ENCODE data around the gene MAPK14. TPM values are rescaled to one million over a fixed set of nuclear protein-coding genes. Genes with fewer than 3 reads are reported as not detected.

The MAPK14 gene
- total RNA-seq, 1 experiment from 2014 or later, result 60.9 TPM

DNA sequence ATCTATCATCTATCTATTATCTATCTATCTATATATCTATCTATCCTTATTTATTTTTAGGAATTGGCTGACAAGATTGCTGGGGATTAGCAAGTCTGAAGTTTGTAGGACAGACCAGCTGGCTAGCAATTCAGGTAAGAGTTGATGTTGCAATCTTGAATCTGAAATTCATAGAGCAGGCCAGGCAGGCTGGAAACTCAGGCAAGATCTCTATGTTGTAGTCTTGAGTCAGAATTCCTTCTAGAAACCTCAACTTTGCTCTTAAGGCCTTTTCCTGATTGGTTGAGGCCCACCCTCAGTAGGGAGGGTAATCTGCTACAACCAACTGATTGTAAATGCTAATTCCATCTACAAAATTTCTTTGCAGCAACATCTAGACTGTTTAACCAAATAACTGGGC lies 121.9 kb downstream of the MAPK14 start:
- no peak overlapping the region for H3K4me3 Mint-ChIP-seq (ENCODE audit: low read depth, unreplicated experiment)
- H3K36me3 Mint-ChIP-seq (ENCODE audit: insufficient read depth, unreplicated experiment), result peaks cover 4% of the 10 kb centered on the region
- H3K27me3 Mint-ChIP-seq (ENCODE audit: unreplicated experiment), result no peaks in the 10 kb centered on the region
- no TSS peak for BruUV-seq (replicated peaks)
- no peak for DNase-seq
- H3K4me1 Mint-ChIP-seq (ENCODE audit: low read depth, unreplicated experiment), result peaks cover 9% of the 10 kb centered on the region
- intact Hi-C loops (cut with micrococcal nuclease; ENCODE audit: unreplicated experiment), result no loop called here
- no peak overlapping the region for H3K27ac Mint-ChIP-seq (ENCODE audit: unreplicated experiment)
- H3K9me3 Mint-ChIP-seq (ENCODE audit: low read depth, unreplicated experiment), result peaks cover 18% of the 10 kb centered on the region
- TF ChIP-seq, protein P1, sequence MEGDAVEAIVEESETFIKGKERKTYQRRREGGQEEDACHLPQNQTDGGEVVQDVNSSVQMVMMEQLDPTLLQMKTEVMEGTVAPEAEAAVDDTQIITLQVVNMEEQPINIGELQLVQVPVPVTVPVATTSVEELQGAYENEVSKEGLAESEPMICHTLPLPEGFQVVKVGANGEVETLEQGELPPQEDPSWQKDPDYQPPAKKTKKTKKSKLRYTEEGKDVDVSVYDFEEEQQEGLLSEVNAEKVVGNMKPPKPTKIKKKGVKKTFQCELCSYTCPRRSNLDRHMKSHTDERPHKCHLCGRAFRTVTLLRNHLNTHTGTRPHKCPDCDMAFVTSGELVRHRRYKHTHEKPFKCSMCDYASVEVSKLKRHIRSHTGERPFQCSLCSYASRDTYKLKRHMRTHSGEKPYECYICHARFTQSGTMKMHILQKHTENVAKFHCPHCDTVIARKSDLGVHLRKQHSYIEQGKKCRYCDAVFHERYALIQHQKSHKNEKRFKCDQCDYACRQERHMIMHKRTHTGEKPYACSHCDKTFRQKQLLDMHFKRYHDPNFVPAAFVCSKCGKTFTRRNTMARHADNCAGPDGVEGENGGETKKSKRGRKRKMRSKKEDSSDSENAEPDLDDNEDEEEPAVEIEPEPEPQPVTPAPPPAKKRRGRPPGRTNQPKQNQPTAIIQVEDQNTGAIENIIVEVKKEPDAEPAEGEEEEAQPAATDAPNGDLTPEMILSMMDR (IDR thresholded peaks at IDR 0.05; ENCODE audit: unreplicated experiment), result no peak
- CTCF ChIA-PET, result interaction anchor here (1.1 kb wide), 1 partner anchor 204 kb away, joined by 3 read pairs; no protein-coding TSS in a partner anchor

DNA sequence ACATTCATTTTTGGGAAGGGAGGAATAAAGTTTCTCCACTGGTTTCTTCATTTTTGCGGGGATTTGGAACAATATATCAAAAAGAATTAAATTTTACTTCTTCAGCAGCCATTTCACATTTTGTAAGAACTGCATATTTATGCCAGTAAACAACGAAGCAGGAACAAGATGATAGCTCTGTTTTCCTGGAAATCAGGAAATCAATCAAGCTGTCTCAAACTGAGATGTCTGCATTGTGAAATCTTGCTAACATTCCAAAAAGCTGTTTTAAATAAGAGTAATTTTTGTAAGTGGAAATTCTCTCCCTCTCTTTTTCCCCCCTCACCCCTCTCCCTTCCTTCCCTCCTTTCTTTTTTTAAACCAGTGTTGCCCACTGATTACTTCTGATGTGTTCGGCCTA lies 122.7 kb downstream of the MAPK14 start:
- DNase-seq, result no peak
- intact Hi-C loops (cut with micrococcal nuclease; ENCODE audit: unreplicated experiment), result no loop called here
- TF ChIP-seq, protein P1 (IDR thresholded peaks at IDR 0.05; ENCODE audit: unreplicated experiment), result no peak
- CTCF ChIA-PET, result interaction anchor here (1.1 kb wide), 2 partner anchors 19 to 203 kb away, joined by 3 read pairs; no protein-coding TSS in a partner anchor
- peaks cover 6% of the 10 kb centered on the region for H3K36me3 Mint-ChIP-seq (ENCODE audit: insufficient read depth, unreplicated experiment)
- no peaks in the 10 kb centered on the region for H3K27me3 Mint-ChIP-seq (ENCODE audit: unreplicated experiment)
- peaks cover 16% of the 10 kb centered on the region for H3K4me1 Mint-ChIP-seq (ENCODE audit: low read depth, unreplicated experiment)
- H3K4me3 Mint-ChIP-seq (ENCODE audit: low read depth, unreplicated experiment), result no peak overlapping the region
- no peak overlapping the region for H3K27ac Mint-ChIP-seq (ENCODE audit: unreplicated experiment)
- H3K9me3 Mint-ChIP-seq (ENCODE audit: low read depth, unreplicated experiment), result peaks cover 18% of the 10 kb centered on the region
- no TSS peak for BruUV-seq (replicated peaks)

- CTCF ChIA-PET, result no interaction called here
- Mint-ChIP-seq H3K9me3 (ENCODE audit: low read depth, unreplicated experiment) (peaks cover 8% of the 10 kb centered on the region), H3K36me3 (ENCODE audit: insufficient read depth, unreplicated experiment) (peaks cover 6% of the 10 kb centered on the region), H3K4me3 (ENCODE audit: low read depth, unreplicated experiment) (peak overlapping the region; percentile 10), H3K27ac (ENCODE audit: unreplicated experiment) (peak overlapping the region; percentile 62), H3K4me1 (ENCODE audit: low read depth, unreplicated experiment) (peaks cover 16% of the 10 kb centered on the region), H3K27me3 (ENCODE audit: unreplicated experiment) (no peaks in the 10 kb centered on the region)
- peak; percentile 54 for DNase-seq
- TF ChIP-seq, protein P1 (IDR thresholded peaks at IDR 0.05; ENCODE audit: unreplicated experiment), result no peak
- BruUV-seq (replicated peaks), result no TSS peak
- intact Hi-C loops (cut with micrococcal nuclease; ENCODE audit: unreplicated experiment), result no loop called here
Observed at GRCh38 chr6:36154286-36154685, 126.7 kb downstream of the MAPK14 start.

DNA sequence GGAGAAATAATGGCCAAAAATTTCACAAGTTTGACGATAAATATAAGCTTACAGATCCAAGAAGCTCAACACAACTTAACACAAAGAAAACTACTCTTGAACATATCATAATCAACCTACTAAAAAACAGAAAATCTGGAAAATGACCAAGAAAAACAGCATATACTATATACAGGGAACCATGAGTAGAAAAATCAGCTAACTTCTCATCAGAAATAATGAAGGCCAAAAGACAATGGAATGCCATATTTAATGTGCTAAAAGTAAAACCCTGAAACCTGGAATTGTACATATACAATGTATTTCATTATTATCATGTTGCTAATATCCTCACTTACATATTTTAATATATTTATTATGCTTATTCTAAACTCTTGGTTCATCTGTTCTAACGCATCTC lies 128.1 kb downstream of the MAPK14 start:
- H3K36me3 Mint-ChIP-seq (ENCODE audit: insufficient read depth, unreplicated experiment), result peaks cover 6% of the 10 kb centered on the region
- no peak for DNase-seq
- CTCF ChIA-PET, result no interaction called here
- H3K27me3 Mint-ChIP-seq (ENCODE audit: unreplicated experiment), result no peaks in the 10 kb centered on the region
- TF ChIP-seq, protein P1 (IDR thresholded peaks at IDR 0.05; ENCODE audit: unreplicated experiment), result no peak
- intact Hi-C loops (cut with micrococcal nuclease; ENCODE audit: unreplicated experiment), result no loop called here
- peaks cover 16% of the 10 kb centered on the region for H3K4me1 Mint-ChIP-seq (ENCODE audit: low read depth, unreplicated experiment)
- no TSS peak for BruUV-seq (replicated peaks)
- no peak overlapping the region for H3K27ac Mint-ChIP-seq (ENCODE audit: unreplicated experiment)
- H3K9me3 Mint-ChIP-seq (ENCODE audit: low read depth, unreplicated experiment), result peaks cover 8% of the 10 kb centered on the region
- no peak overlapping the region for H3K4me3 Mint-ChIP-seq (ENCODE audit: low read depth, unreplicated experiment)
